Activated CD4-positive, alpha-beta T cell treated with anti-CD3 and anti-CD28 coated beads, Interleukin-2, amount 50 U/mL, for 48 hours (primary cell): ENCODE results near the gene PTPRT.
"Not testable (repeated sequence)": the region's sequence is repeated elsewhere in the genome, so short reads cannot be mapped to it uniquely, and the experiment has no call there.

Experiments used
- DNase-seq, 2 experiments: peaks; one replicate each; pipeline ENCODE4 v3.0.0-alpha.2; 2020

The PTPRT gene

GRCh38 chr20:42901689-42902440, 287.8 kb downstream of the PTPRT start:
- DNase-seq, result no peak

- DNase-seq, result not testable (repeated sequence)
These were observed 288.9 kb downstream of the PTPRT start for GRCh38 chr20:42900764-42901163.

- DNase-seq, result no peak
These were observed 294.7 kb downstream of the PTPRT start for GRCh38 chr20:42895020-42895419.

- DNase-seq, result no peak
These were observed 295.2 kb downstream of the PTPRT start for GRCh38 chr20:42894483-42894882.

- no peak for DNase-seq
These were observed 300.2 kb downstream of the PTPRT start for GRCh38 chr20:42889517-42889916.

- no peak for DNase-seq
These were observed 302.4 kb downstream of the PTPRT start for GRCh38 chr20:42887281-42887680.

GRCh38 chr20:42886801-42887200, 302.9 kb downstream of the PTPRT start:
- no peak for DNase-seq

GRCh38 chr20:42886046-42886445, 303.7 kb downstream of the PTPRT start:
- DNase-seq, result no peak

- no peak for DNase-seq
These were observed 314.1 kb downstream of the PTPRT start for GRCh38 chr20:42875581-42875980.

- no peak for DNase-seq
These were observed 316.4 kb downstream of the PTPRT start for GRCh38 chr20:42873259-42873658.

- DNase-seq, result no peak
These were observed 325.6 kb downstream of the PTPRT start for GRCh38 chr20:42864116-42864515.

GRCh38 chr20:42862446-42862845, 327.3 kb downstream of the PTPRT start:
- no peak for DNase-seq

GRCh38 chr20:42857446-42857845, 332.3 kb downstream of the PTPRT start:
- no peak for DNase-seq

GRCh38 chr20:42855896-42856295, 333.8 kb downstream of the PTPRT start:
- no peak for DNase-seq

- no peak for DNase-seq
These were observed 337.0 kb downstream of the PTPRT start for GRCh38 chr20:42852691-42853090.

- DNase-seq, result no peak
These were observed 342.8 kb downstream of the PTPRT start for GRCh38 chr20:42846784-42847490.

GRCh38 chr20:42844751-42845150, 345.0 kb downstream of the PTPRT start:
- DNase-seq, result no peak

- DNase-seq, result no peak
These were observed 352.2 kb downstream of the PTPRT start for GRCh38 chr20:42837456-42837855.

- no peak for DNase-seq
These were observed 353.4 kb downstream of the PTPRT start for GRCh38 chr20:42836339-42836738.

- DNase-seq, result no peak
These were observed 381.8 kb downstream of the PTPRT start for GRCh38 chr20:42807876-42808275.

- no peak for DNase-seq
These were observed 394.5 kb downstream of the PTPRT start for GRCh38 chr20:42795111-42795695.

GRCh38 chr20:42792052-42792451, 397.7 kb downstream of the PTPRT start:
- no peak for DNase-seq

- DNase-seq, result no peak
These were observed 399.6 kb downstream of the PTPRT start for GRCh38 chr20:42790111-42790510.

- no peak for DNase-seq
These were observed 401.0 kb downstream of the PTPRT start for GRCh38 chr20:42788707-42789106.
